B cell (primary cell): Measurements from ENCODE around the gene NEK6. TPM values are rescaled to one million over a fixed set of nuclear protein-coding genes. Genes with fewer than 3 reads are reported as not detected.

ENCODE experiments used
- ATAC-seq: fragments of 200-7000 bp; cut with Tn5 transposase; one replicate; pipeline ENCODE4 v1.10.0; 2021; ENCODE audit warnings: low read depth, mild to moderate bottlenecking, moderate number of reproducible peaks, moderate library complexity
- CTCF ChIA-PET: fragments of 350-600 bp; sonication (Branson Sonifier 250); formaldehyde crosslinking; loops from one replicate; lab custom pipeline; 2021; ENCODE audit warnings: antibody characterized with exemption, inconsistent platforms; lab: Charles Lee
- POLR2A ChIA-PET: fragments of 350-600 bp; sonication (Branson Sonifier 250); formaldehyde crosslinking; loops from one replicate; lab custom pipeline; 2021; ENCODE audit warnings: antibody characterized with exemption; lab: Charles Lee
- DNase-seq: peaks from one replicate; pipeline ENCODE4 v3.0.0; 2013
- H2AFZ ChIP-seq: 2 replicates; pipeline ENCODE4 v1.6.1; 2012; ENCODE audit warnings: mild to moderate bottlenecking, low read depth, low read length; ENCODE audit not compliant: insufficient read depth, poor library complexity, severe bottlenecking
- H3K27ac ChIP-seq, 2 donors: 1 replicate in 1 of 2; 2 replicates in 1 of 2; pipeline ENCODE4 v1.5.1; 2012 to 2013; ENCODE audit warnings: low read length in 2 of 2, mild to moderate bottlenecking in 2 of 2, moderate library complexity in 1 of 2
- H3K27me3 ChIP-seq, 4 experiments: fragments of 200-600 bp in 1 of 4; sonication (generic) in 1 of 4; replicated peaks in 1 of 4; 1 replicate in 2 of 4; 2 replicates in 2 of 4; pipeline versions ENCODE4 v1.6.1 to v1.7.0; 2013 to 2016; ENCODE audit warnings: low read length in 3 of 4, mild to moderate bottlenecking in 2 of 4, mixed read lengths in 1 of 4, moderate library complexity in 1 of 4; ENCODE audit not compliant: insufficient read depth in 4 of 4, control insufficient read depth in 3 of 4; ENCODE audit errors: control extremely low read depth in 1 of 4
- H3K36me3 ChIP-seq, 2 experiments: replicated peaks in 1 of 2; 1 replicate in 1 of 2; 2 replicates in 1 of 2; pipeline versions ENCODE4 v1.6.1 to v1.7.1; 2013; ENCODE audit warnings: low read length in 1 of 2; ENCODE audit not compliant: insufficient read depth in 2 of 2, control insufficient read depth in 1 of 2; ENCODE audit errors: control extremely low read depth in 1 of 2, extremely low read depth in 1 of 2
- H3K4me1 ChIP-seq, 2 donors: fragments of 200-600 bp in 1 of 2; sonication (generic) in 1 of 2; 1 replicate in 1 of 2; 2 replicates in 1 of 2; pipeline versions ENCODE4 v1.5.1 to v1.6.1; 2013 to 2017; ENCODE audit warnings: low read length in 2 of 2; ENCODE audit not compliant: control insufficient read depth in 2 of 2, insufficient read depth in 2 of 2
- H3K4me2 ChIP-seq: replicated peaks from 2 replicates; pipeline ENCODE3; 2012; ENCODE audit warnings: mild to moderate bottlenecking, low read depth, low read length; ENCODE audit not compliant: poor library complexity, severe bottlenecking
- H3K4me3 ChIP-seq, 5 experiments: fragments of 200-600 bp in 1 of 5; sonication (generic) in 1 of 5; 1 replicate in 3 of 5; 2 replicates in 2 of 5; pipeline versions ENCODE4 v1.5.1 to v1.7.0; 2011 to 2016; ENCODE audit warnings: low read length in 4 of 5, mild to moderate bottlenecking in 4 of 5, low read depth in 2 of 5, control low read depth in 1 of 5, moderate library complexity in 1 of 5; ENCODE audit not compliant: insufficient read depth in 1 of 5; ENCODE audit errors: control extremely low read depth in 1 of 5, extremely low read depth in 1 of 5
- H3K79me2 ChIP-seq: fragments of 200-600 bp; sonication (generic); one replicate; pipeline ENCODE4 v1.6.0; 2016; ENCODE audit warnings: low read length; ENCODE audit not compliant: control insufficient read depth, insufficient read depth
- H3K9ac ChIP-seq: fragments of 200-600 bp; sonication (generic); 2 replicates; pipeline ENCODE4 v1.6.1; 2017; ENCODE audit warnings: mild to moderate bottlenecking, low read length, moderate library complexity
- H3K9me3 ChIP-seq, 3 donors: one replicate each; pipeline versions ENCODE4 v1.6.1 to v1.7.1; 2013; ENCODE audit warnings: low read length in 2 of 3; ENCODE audit not compliant: control insufficient read depth in 2 of 3, insufficient read depth in 1 of 3; ENCODE audit errors: control extremely low read depth in 1 of 3
- H4K20me1 ChIP-seq: 2 replicates; pipeline ENCODE4 v1.6.0; 2012; ENCODE audit warnings: mild to moderate bottlenecking, low read length; ENCODE audit not compliant: insufficient read depth, control insufficient read depth, poor library complexity, severe bottlenecking
- H3K27ac Mint-ChIP-seq: one replicate; pipeline ENCODE4 v1.8.0; 2021; ENCODE audit warnings: mixed read lengths
- H3K27me3 Mint-ChIP-seq: one replicate; pipeline ENCODE4 v1.8.0; 2021; ENCODE audit warnings: mixed read lengths
- H3K4me1 Mint-ChIP-seq: one replicate; pipeline ENCODE4 v1.8.0; 2021; ENCODE audit warnings: mixed read lengths
- H3K4me3 Mint-ChIP-seq: one replicate; pipeline ENCODE4 v1.8.0; 2021; ENCODE audit warnings: mixed read lengths
- H3K9me3 Mint-ChIP-seq: one replicate; pipeline ENCODE4 v1.8.0; 2022; ENCODE audit warnings: mixed read lengths; ENCODE audit not compliant: insufficient read depth
- EZH2 ChIP-seq: IDR thresholded peaks from 2 replicates; pipeline ENCODE4 v1.6.1; 2012; ENCODE audit warnings: borderline replicate concordance, low read depth, mild to moderate bottlenecking, moderate library complexity, low read length; ENCODE audit not compliant: insufficient read depth, poor library complexity, severe bottlenecking
- WGBS: methylation state at CpG from one replicate; pipeline ENCODE4 v1.1.5; 2013; ENCODE audit warnings: missing lambda C conversion rate; ENCODE audit not compliant: insufficient coverage; 5-methylcytosine and 5-hydroxymethylcytosine counted together
- intact Hi-C: fragments of 100-400 bp; cut with micrococcal nuclease; formaldehyde crosslinking; loops from one replicate; pipeline ENCODE4 v1.10.0; 2022
- polyA plus RNA-seq: library from polyadenylated mRNA; depleted of rRNA; stranded (reverse); fragments of >200 nt; gene quantifications from 2 replicates; pipeline ENCODE4 v1.2.3, GENCODE V29; 2012
- total RNA-seq, 2 donors: library from RNA; stranded (reverse); fragments of 120-200 nt in 1 of 2; gene quantifications; 1 replicate in 1 of 2; 2 replicates in 1 of 2; pipeline versions ENCODE4 v1.2.3 to v1.2.4, GENCODE V29; 2013 to 2022
- TF ChIP-seq, protein P1 (sequence below): fragments of 200-600 bp; IDR thresholded peaks from one replicate; pipeline ENCODE4 v1.8.0; 2022; ENCODE audit warnings: antibody characterized with exemption, mild to moderate bottlenecking

The NEK6 gene
- total and polyA plus RNA-seq, 2 donors (not counting 1 experiment from before 2014, with no cell fraction given), result 40.0 to 63.1 TPM

DNA sequence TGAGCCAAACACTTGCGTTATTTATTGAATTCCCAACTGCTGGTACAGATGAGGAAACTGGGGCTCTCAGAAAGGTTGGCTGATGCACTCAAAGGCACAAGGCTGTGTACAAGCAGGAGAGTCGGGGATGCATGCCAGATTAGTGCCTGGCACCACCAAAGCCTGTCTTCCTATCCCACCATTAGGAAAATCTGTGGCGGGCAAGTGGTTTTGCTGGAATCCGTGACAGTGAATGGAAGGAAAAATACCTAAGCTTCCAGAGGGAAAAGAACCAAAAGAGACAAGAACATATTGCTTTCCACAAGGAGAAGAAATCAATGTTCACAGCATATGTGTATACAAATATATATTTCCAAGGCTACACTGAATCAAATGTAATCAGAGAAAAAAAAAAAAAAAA, 106.4 kb downstream of the NEK6 start:
- Mint-ChIP-seq H3K4me3 (no peak overlapping the region), H3K4me1 (peaks cover 8% of the 10 kb centered on the region), H3K27me3 (no peaks in the 10 kb centered on the region), H3K9me3 (no peaks in the 10 kb centered on the region), H3K27ac (no peak overlapping the region)
- H3K36me3 ChIP-seq, result peaks cover 0 to 18% of the 10 kb centered on the region in 2 experiments
- DNase-seq, result no peak
- H3K9ac ChIP-seq, result no peak overlapping the region
- intact Hi-C loops, result no loop called here
- H3K27ac ChIP-seq, result no peak overlapping the region
- ATAC-seq, result no peak
- no peak overlapping the region for H3K4me3 ChIP-seq
- H2AFZ ChIP-seq, result no peak overlapping the region
- TF ChIP-seq, protein P1, sequence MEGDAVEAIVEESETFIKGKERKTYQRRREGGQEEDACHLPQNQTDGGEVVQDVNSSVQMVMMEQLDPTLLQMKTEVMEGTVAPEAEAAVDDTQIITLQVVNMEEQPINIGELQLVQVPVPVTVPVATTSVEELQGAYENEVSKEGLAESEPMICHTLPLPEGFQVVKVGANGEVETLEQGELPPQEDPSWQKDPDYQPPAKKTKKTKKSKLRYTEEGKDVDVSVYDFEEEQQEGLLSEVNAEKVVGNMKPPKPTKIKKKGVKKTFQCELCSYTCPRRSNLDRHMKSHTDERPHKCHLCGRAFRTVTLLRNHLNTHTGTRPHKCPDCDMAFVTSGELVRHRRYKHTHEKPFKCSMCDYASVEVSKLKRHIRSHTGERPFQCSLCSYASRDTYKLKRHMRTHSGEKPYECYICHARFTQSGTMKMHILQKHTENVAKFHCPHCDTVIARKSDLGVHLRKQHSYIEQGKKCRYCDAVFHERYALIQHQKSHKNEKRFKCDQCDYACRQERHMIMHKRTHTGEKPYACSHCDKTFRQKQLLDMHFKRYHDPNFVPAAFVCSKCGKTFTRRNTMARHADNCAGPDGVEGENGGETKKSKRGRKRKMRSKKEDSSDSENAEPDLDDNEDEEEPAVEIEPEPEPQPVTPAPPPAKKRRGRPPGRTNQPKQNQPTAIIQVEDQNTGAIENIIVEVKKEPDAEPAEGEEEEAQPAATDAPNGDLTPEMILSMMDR, result no peak
- TF ChIP-seq EZH2, result no peak
- no peaks in the 10 kb centered on the region for H3K4me1 ChIP-seq
- no peaks in the 10 kb centered on the region for H3K9me3 ChIP-seq
- ChIA-PET POLR2A (no interaction called here), CTCF (no interaction called here)
- no peaks in the 10 kb centered on the region for H3K27me3 ChIP-seq
- H3K4me2 ChIP-seq, result no peak overlapping the region
- 100% methylated on average over 1 of the region's 4 CpGs for WGBS
- peaks cover 82% of the 10 kb centered on the region for H3K79me2 ChIP-seq
- peaks cover 76% of the 10 kb centered on the region for H4K20me1 ChIP-seq

DNA sequence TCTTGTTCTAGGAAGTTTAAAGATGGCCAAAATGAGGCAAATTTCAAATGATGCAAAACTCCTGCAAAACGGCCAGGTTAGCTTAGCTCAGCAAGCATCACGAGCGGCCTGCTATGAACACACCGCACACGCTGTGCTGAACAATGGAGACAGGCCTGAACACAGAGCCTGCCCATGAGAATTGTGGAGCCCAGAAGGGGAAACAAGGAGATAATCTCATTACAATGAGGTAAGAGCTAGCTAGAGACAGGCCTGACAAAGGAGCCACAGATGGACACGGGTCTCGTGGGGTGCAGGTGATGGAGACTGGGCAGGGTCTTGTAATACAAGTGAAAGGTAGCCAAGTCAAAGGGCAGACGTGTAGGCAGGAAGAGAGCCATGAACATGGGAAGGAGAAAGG, 107.3 kb downstream of the NEK6 start:
- CTCF ChIA-PET, result interaction anchor here (0.6 to 1.4 kb wide), 2 partner anchors 8 to 34 kb away, joined by 3 read pairs; no protein-coding TSS in a partner anchor
- H3K9me3 Mint-ChIP-seq, result no peaks in the 10 kb centered on the region
- Histone ChIP-seq H3K27me3 (no peaks in the 10 kb centered on the region), H3K9ac (no peak overlapping the region), H2AFZ (no peak overlapping the region), H3K4me2 (no peak overlapping the region), H3K4me1 (no peaks in the 10 kb centered on the region), H4K20me1 (peaks cover 67% of the 10 kb centered on the region), H3K36me3 (peaks cover 0 to 18% of the 10 kb centered on the region in 2 experiments), H3K79me2 (peaks cover 83% of the 10 kb centered on the region), H3K9me3 (no peaks in the 10 kb centered on the region), H3K27ac (no peak overlapping the region), H3K4me3 (no peak overlapping the region)
- POLR2A ChIA-PET, result no interaction called here
- intact Hi-C loops, result no loop called here
- TF ChIP-seq, protein P1, result no peak
- TF ChIP-seq EZH2, result no peak
- no peak overlapping the region for H3K4me3 Mint-ChIP-seq
- WGBS, result 96% methylated on average over 7 of the region's 8 CpGs
- no peak overlapping the region for H3K27ac Mint-ChIP-seq
- DNase-seq (no peak), ATAC-seq (no peak)
- H3K27me3 Mint-ChIP-seq, result no peaks in the 10 kb centered on the region
- H3K4me1 Mint-ChIP-seq, result peaks cover 5% of the 10 kb centered on the region
